Endothelial cell of umbilical vein (primary cell): ENCODE results near the gene MFSD6L. TPM values are rescaled to one million over a fixed set of nuclear protein-coding genes. Genes with fewer than 3 reads are reported as not detected.

Experiments used
- BruUV-seq: library from RNA; stranded (reverse); fragments of 400-500 nt; replicated peaks from 2 replicates; lab custom pipeline; 2021; lab: Mats Ljungman, UMichigan
- CTCF ChIA-PET: fragments of 300-600, 350-600 bp; sonication (Branson Sonifier 250); formaldehyde crosslinking; loops from one replicate; lab custom pipeline; 2021; ENCODE audit warnings: antibody characterized with exemption, inconsistent platforms; lab: Charles Lee
- POLR2A ChIA-PET: fragments of 300-600, 350-600 bp; sonication (Branson Sonifier 250); formaldehyde crosslinking; loops from one replicate; lab custom pipeline; 2021; ENCODE audit warnings: antibody characterized with exemption, inconsistent platforms; lab: Charles Lee
- DNase-seq: peaks from one replicate; pipeline ENCODE4 v3.0.0-alpha.2; 2011; ENCODE audit warnings: low read depth, low spot score
- FAIRE-seq: peaks from 2 replicates; lab custom pipeline; 2011; peaks lifted over from hg19 to GRCh38; lab: Jason Lieb, UNC
- H2AFZ ChIP-seq: 2 replicates; pipeline ENCODE4 v1.6.0; 2012; ENCODE audit warnings: low read depth, low read length, control low read depth, inconsistent platforms
- H3K27ac ChIP-seq: 2 replicates; pipeline ENCODE4 v1.5.1; 2011; ENCODE audit warnings: low read depth, mild to moderate bottlenecking, control low read depth, low read length, moderate library complexity; ENCODE audit not compliant: insufficient read depth
- H3K27me3 ChIP-seq, 2 experiments: 2 replicates each; pipeline versions ENCODE4 v1.6.0 to v1.6.1; 2011; ENCODE audit warnings: low read length in 2 of 2, mixed read lengths in 1 of 2; ENCODE audit not compliant: control insufficient read depth in 2 of 2, insufficient read depth in 2 of 2
- H3K36me3 ChIP-seq, 2 experiments: 2 replicates in 1 of 2; 3 replicates in 1 of 2; pipeline ENCODE4 v1.5.1; 2011; ENCODE audit warnings: low read length in 2 of 2, mild to moderate bottlenecking in 1 of 2, moderate library complexity in 1 of 2; ENCODE audit not compliant: control insufficient read depth in 2 of 2, insufficient read depth in 2 of 2; ENCODE audit errors: extremely low read depth in 1 of 2
- H3K4me1 ChIP-seq: 3 replicates; pipeline ENCODE4 v1.5.1; 2011; ENCODE audit warnings: mild to moderate bottlenecking, low read length; ENCODE audit not compliant: control insufficient read depth, insufficient read depth; ENCODE audit errors: extremely low read depth
- H3K4me2 ChIP-seq: 2 replicates; pipeline ENCODE4 v1.6.1; 2011; ENCODE audit warnings: low read length, control low read depth, mixed read lengths; ENCODE audit not compliant: insufficient read depth
- H3K4me3 ChIP-seq, 3 experiments: fragments of 200-600 bp in 1 of 3; sonication (generic), shearing (Covaris generic) in 1 of 3; replicated peaks in 1 of 3; 2 replicates each; pipeline ENCODE4 v1.5.1; 2011 to 2016; ENCODE audit warnings: control low read depth in 3 of 3, low read length in 3 of 3, mild to moderate bottlenecking in 2 of 3, inconsistent platforms in 1 of 3, low read depth in 1 of 3, moderate library complexity in 1 of 3; ENCODE audit not compliant: insufficient read depth in 1 of 3
- H3K79me2 ChIP-seq: 2 replicates; pipeline ENCODE4 v1.6.0; 2012; ENCODE audit warnings: low read length, inconsistent platforms; ENCODE audit not compliant: control insufficient read depth, insufficient read depth
- H3K9ac ChIP-seq: replicated peaks from 2 replicates; pipeline ENCODE3; 2011; ENCODE audit warnings: low read length, control low read depth; ENCODE audit not compliant: insufficient read depth; ENCODE audit errors: extremely low read depth
- H3K9me1 ChIP-seq: replicated peaks from 3 replicates; pipeline ENCODE4 v1.6.0; 2011; ENCODE audit warnings: mild to moderate bottlenecking, low read length; ENCODE audit not compliant: control insufficient read depth, insufficient read depth; ENCODE audit errors: extremely low read depth
- H3K9me3 ChIP-seq: replicated peaks from 2 replicates; pipeline ENCODE4 v1.5.1; 2012; ENCODE audit warnings: low read length, inconsistent platforms; ENCODE audit not compliant: control insufficient read depth, insufficient read depth
- H4K20me1 ChIP-seq: replicated peaks from 2 replicates; pipeline ENCODE3; 2011; ENCODE audit warnings: mild to moderate bottlenecking, low read length; ENCODE audit not compliant: control insufficient read depth, insufficient read depth; ENCODE audit errors: extremely low read depth
- CTCF ChIP-seq, 2 donors: IDR thresholded peaks; 1 replicate in 1 of 2; 2 replicates in 1 of 2; pipeline ENCODE4 v1.5.1; 2011; ENCODE audit warnings: low read length in 2 of 2, mild to moderate bottlenecking in 2 of 2, moderate library complexity in 2 of 2, control low read depth in 1 of 2, inconsistent platforms in 1 of 2, low read depth in 1 of 2; ENCODE audit not compliant: insufficient read depth in 1 of 2; ENCODE audit errors: extremely low read depth in 1 of 2
- EZH2 ChIP-seq: IDR thresholded peaks from 2 replicates; pipeline ENCODE4 v1.6.1; 2012; ENCODE audit warnings: borderline replicate concordance, low read depth, mild to moderate bottlenecking, moderate library complexity, low read length, inconsistent platforms; ENCODE audit not compliant: severe bottlenecking
- FOS ChIP-seq: IDR thresholded peaks from 2 replicates; pipeline ENCODE4 v1.6.1; 2011; ENCODE audit warnings: mild to moderate bottlenecking, low read length, moderate library complexity, borderline replicate concordance; ENCODE audit not compliant: insufficient read depth
- JUN ChIP-seq: IDR thresholded peaks from 2 replicates; pipeline ENCODE4 v1.6.1; 2011; ENCODE audit warnings: borderline replicate concordance, low read depth; ENCODE audit not compliant: insufficient read length, insufficient read depth
- MYC ChIP-seq: IDR thresholded peaks from one replicate; pipeline ENCODE4 v1.6.1; 2011; ENCODE audit warnings: mild to moderate bottlenecking, low read depth, low read length
- POLR2A ChIP-seq: IDR thresholded peaks from 2 replicates; pipeline ENCODE4 v1.6.1; 2012; ENCODE audit warnings: low read depth, mild to moderate bottlenecking, control low read depth, low read length
- dilution Hi-C: fragments of 300-500 bp; cut with MboI; formaldehyde crosslinking; loops from one replicate; pipeline ENCODE4 v1.15.0; 2019; ENCODE audit warnings: low sequenced_read_pairs; ENCODE audit not compliant: extremely low pct_ligation_motif_present
- intact Hi-C: fragments of 100-400 bp; cut with micrococcal nuclease; formaldehyde crosslinking; loops from one replicate; pipeline ENCODE4 v1.10.0; 2022
- polyA plus RNA-seq, 4 experiments: library from polyadenylated mRNA; depleted of rRNA in 3 of 4; stranded (reverse) in 3 of 4; unstranded in 1 of 4; fragments of >200 nt; gene quantifications; 2 replicates each; pipeline versions ENCODE4 v1.2.1 to v1.2.3, GENCODE V29; 2011 to 2012; ENCODE audit warnings: missing spikeins in 1 of 4
- total RNA-seq: library from RNA; stranded (reverse); gene quantifications from 2 replicates; pipeline ENCODE4 v1.2.3, GENCODE V29; 2021

The MFSD6L gene
- total and polyA plus RNA-seq, 2 donors (not counting 3 experiments of a cell fraction or from before 2014, with no cell fraction given): not detected

- no peaks in the 10 kb centered on the region for H4K20me1 ChIP-seq
- H3K79me2 ChIP-seq: no peaks in the 10 kb centered on the region
- no peaks in the 10 kb centered on the region for H3K36me3 ChIP-seq
- no peaks in the 10 kb centered on the region for H3K9me1 ChIP-seq
- H3K9me3 ChIP-seq: no peaks in the 10 kb centered on the region
- no peak for DNase-seq
- H3K4me3 ChIP-seq: no peak overlapping the region
- H3K4me2 ChIP-seq: no peak overlapping the region
- H3K4me1 ChIP-seq: no peaks in the 10 kb centered on the region
- H3K9ac ChIP-seq: no peak overlapping the region
- H2AFZ ChIP-seq: no peak overlapping the region
- no peak for FAIRE-seq
- H3K27ac ChIP-seq: no peak overlapping the region
- intact Hi-C loops: no loop called here
- ChIA-PET POLR2A (no interaction called here), CTCF (interaction anchor here (1.1 kb wide), 1 partner anchor 9 kb away, joined by 3 read pairs; no protein-coding TSS in a partner anchor)
- no peaks in the 10 kb centered on the region for H3K27me3 ChIP-seq
- dilution Hi-C loops: no loop called here
- TF ChIP-seq POLR2A: no peak
- no peak for TF ChIP-seq JUN
- TF ChIP-seq FOS: no peak
- TF ChIP-seq MYC: no peak
- no peak for TF ChIP-seq EZH2
- no peak for TF ChIP-seq CTCF (IDR thresholded peaks at IDR 0.05; ENCODE audit: extremely low read depth in 1 of 2, insufficient read depth in 1 of 2, low read depth in 1 of 2, low read length in 2 of 2)
- no TSS peak for BruUV-seq
These were observed 36.6 kb upstream of the MFSD6L start for GRCh38 chr17:8835631-8836364.
